ENCODE measurements around the gene ACER3.

The ACER3 gene

GRCh38 chr11:77066229-77067042 lies 205.7 kb downstream of the ACER3 start, which contains the start of gene CAPN5:
Gene CAPN5, plus strand, starts transcription at chr11:77066971. Its CDS starts 17,916 bp downstream, at chr11:77084887.
- DNase-seq, result peak; percentile 65

DNA sequence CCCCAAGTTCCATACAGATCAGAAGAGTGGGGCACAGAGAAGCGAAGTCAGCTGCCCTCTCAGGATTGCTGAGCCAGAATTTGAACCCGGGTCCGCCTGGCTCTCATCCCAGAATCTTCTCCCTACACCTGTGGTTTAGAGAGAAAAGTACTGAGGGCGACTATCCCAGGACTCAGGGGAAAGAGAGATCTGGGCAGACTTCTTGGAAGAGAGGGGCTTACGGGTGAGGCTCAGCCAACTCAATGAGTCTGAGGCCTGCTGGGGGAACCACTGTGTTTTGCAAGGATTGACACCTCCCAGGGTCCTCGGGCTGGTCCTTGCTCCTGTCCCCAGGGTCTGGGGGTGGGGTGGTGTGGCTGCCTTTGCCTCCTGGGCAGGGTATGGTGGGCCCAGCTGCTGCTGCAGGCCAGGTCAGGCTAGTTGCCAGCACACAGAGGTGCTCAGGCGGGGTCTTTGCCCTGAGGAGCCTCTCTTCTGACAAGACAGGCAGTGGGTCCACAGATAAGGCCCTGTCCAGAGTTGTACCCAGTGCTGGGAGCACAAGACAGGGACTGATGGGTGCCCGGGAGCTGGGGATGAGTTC lies 207.2 kb downstream of the ACER3 start:
- no peak for DNase-seq

DNA sequence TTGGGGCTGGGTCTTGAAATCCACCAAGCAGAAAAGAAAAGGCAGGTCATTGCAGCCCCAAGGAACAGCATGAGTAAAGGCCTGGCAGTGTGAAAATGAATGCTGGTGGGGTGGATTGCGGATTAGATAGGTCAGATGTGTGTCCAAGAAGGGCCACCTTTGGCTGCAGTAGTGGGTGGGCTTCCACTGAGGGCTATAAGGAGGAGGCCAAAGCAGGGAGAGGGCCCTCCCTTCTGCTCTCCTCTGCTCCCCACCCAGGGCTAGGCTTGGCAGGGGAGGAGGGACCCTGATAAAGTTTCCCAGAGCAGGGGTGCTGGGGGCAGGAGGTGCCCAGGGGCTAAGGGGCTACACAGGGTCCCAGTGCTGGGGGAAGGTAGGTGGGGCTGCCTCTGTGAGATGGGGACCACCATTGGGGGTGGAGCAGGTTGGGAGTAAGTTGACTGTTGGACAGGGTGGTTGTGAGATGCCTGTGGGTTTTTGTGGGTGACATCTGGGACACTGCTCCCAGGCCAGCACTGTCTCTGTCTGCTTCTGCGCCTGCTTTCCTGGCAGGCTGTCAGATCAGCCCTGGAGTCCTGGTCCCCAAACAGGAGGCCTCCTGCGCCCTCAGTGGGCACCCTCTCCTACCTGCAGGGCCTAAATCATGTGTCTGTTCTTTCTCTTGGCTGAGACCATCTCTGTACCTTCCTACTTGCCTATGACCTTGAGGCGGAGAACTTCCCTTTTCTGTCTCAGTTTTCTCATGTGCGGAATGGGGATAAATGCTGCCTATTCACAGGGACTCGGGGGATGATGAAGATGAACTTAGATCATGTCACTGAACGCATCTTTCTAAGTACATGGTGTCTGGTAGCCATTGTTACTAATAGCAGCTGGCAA lies 208.0 kb downstream of the ACER3 start:
- DNase-seq, result no peak

- DNase-seq, result no peak
These were observed 208.7 kb downstream of the ACER3 start for GRCh38 chr11:77069336-77069968.

- no peak for DNase-seq
These were observed 209.4 kb downstream of the ACER3 start for GRCh38 chr11:77069969-77070582.

DNA sequence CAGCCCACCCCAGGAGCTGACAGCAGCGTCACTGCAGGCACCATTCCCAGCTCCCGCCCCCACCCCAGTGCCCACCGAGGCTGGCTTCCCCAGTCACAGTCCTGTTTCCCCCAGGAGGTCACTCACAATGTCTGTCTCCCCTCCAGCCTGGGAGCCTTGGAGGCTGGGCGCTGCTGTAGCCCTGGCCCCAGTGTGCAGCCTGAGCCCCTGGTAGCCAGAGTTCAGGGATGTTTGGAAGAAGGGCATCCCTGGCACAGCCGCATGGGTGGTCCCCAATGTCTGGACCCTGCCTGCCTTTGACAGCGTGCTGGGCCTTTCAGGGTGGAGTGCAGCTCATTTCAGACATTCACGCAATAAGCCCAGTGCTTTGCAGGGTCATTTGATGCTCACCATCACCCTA lies 210.4 kb downstream of the ACER3 start:
- DNase-seq, result no peak

DNA sequence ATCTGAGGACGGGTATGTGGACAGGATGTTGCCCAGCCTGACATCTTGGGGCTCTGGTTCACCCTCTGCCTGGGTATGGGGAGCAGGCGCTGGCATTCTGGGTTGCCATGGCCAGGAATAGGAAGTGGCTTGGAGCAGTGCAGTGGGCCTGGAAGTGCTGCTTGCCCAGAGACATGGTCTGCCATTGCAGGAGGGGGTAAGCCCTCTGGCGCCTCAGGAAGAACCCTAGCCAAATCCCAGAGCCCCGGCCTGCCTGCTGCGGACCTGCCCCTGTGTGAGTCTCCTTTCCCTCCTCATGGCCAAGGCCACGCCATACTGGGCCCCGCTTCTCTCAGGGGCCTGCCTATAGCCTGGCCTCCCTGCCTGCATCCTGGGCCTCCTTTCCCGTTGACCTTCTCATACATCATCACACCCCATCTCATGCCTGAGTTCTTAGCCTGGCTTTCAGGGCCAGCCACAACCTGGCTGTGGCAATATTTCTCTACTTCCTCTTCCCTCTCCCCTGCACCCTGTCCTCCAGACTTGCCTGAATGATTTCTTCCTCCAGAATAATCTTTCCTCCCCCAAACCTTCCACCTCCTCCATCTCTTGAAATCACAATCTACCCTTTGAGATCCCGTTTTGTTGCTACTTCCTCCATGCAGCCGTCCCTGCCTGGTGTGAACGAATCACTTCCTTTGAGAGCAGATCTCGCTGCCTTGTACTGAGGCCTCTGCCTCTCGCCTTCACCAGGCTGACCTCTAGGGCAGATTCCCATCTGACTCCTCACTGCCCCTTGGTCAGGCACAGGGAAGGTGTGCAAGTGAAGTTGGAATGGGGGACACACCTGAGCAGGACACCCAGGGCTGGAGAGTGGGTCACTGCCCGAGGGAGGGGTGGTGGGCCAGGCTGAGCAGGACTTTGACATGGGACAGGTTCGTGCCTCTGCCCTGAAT lies 211.2 kb downstream of the ACER3 start:
- DNase-seq, result peak; percentile 70 to 74

GRCh38 chr11:77072851-77073327 lies 212.2 kb downstream of the ACER3 start:
- DNase-seq, result no peak

- DNase-seq, result no peak
These were observed 212.7 kb downstream of the ACER3 start for GRCh38 chr11:77073328-77074001.

DNA sequence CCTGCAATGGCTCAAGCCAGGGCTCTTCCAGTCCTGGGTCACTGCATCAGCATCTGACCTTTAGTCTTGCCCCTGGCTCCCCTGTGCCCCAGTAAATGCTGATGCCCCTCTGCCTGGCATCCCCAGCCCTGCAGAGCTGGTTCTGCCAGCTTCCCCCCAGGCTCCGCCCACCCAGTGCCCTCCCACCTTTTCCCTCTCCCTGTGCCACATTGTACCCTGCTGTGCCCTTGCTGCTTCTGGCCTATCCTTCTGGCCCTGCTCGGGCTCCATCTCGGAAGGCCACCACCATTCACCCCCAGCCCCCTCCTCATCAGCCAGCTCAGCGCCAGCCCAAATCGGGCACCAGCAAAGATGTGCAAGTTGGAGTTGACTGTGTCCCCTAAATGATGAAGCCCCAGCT lies 213.5 kb downstream of the ACER3 start:
- no peak for DNase-seq

DNA sequence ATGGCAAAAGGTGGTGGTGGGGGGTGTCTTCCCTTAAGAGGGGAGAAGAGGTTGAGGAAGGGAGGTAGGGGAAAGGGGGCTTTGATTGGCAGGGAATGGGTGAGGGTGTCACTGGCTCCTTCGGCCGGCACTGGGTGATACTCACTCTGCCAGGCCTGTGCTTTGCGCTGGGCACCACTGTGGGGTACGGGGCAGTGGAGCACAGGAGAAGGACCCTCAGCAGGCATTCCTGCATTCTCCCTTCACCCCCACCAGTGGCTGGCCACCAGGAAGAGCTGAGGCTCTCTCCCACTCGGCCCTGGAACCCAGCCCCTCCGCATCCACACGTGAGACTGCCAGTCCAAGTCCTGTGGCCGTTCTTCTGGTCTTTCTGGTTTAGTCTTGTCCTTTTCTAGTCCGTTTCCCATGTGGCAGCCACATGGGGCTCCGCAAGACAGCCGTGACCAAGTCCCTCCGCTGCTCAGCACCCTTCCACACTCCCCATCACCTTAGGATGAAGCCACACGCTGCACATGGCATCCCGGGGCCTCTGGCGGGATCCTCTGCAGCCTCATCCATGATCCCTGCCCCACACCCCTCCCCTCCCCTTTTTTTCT lies 214.0 kb downstream of the ACER3 start:
- no peak for DNase-seq

GRCh38 chr11:77075425-77075905 lies 214.7 kb downstream of the ACER3 start:
- no peak for DNase-seq
